T-cell (primary cell): ENCODE data around the gene PI4KB. TPM values are rescaled to one million over a fixed set of nuclear protein-coding genes. Genes with fewer than 3 reads are reported as not detected.
A peak's percentile ranks its signal among the peaks of the same experiment; 100 is the strongest.
"Not testable (repeated sequence)": the region's sequence is repeated elsewhere in the genome, so short reads cannot be mapped to it uniquely, and the experiment has no call there.

Experiments
- ATAC-seq, 4 experiments: fragments of 200-7000 bp in 3 of 4; fragments of 150-1000 bp in 1 of 4; cut with Tn5 transposase; replicated peaks in 1 of 4; 1 replicate in 3 of 4; 2 replicates in 1 of 4; pipeline ENCODE4 v1.10.0; 2021; ENCODE audit warnings: moderate library complexity in 3 of 4, mild to moderate bottlenecking in 2 of 4, moderate number of reproducible peaks in 1 of 4
- CTCF ChIA-PET, 2 donors: fragments of 300-600 bp; sonication (Branson Sonifier 250); formaldehyde crosslinking; loops; one replicate each; lab custom pipeline; 2022; ENCODE audit warnings: antibody characterized with exemption in 2 of 2; lab: Charles Lee
- POLR2A ChIA-PET, 2 donors: fragments of 300-600 bp; sonication (Branson Sonifier 250); formaldehyde crosslinking; loops; one replicate each; lab custom pipeline; 2022; ENCODE audit warnings: antibody characterized with exemption in 2 of 2; lab: Charles Lee
- DNase-seq, 35 experiments: peaks; one replicate each; pipeline versions ENCODE4 v3.0.0 to v3.0.0-alpha.2; 2013 to 2023
- H3K27ac ChIP-seq: one replicate; pipeline ENCODE4 v1.5.1; 2013; ENCODE audit warnings: low read length
- H3K27me3 ChIP-seq, 2 experiments: replicated peaks in 1 of 2; 1 replicate in 1 of 2; 2 replicates in 1 of 2; pipeline versions ENCODE4 v1.6.1 to v1.7.0; 2013; ENCODE audit warnings: low read length in 1 of 2, mixed read lengths in 1 of 2; ENCODE audit not compliant: control insufficient read depth in 2 of 2, insufficient read depth in 2 of 2; ENCODE audit errors: extremely low read depth in 1 of 2
- H3K36me3 ChIP-seq, 2 donors: 1 replicate in 1 of 2; 2 replicates in 1 of 2; pipeline versions ENCODE4 v1.6.1 to v1.7.0; 2013; ENCODE audit warnings: low read length in 1 of 2; ENCODE audit not compliant: control insufficient read depth in 2 of 2, insufficient read depth in 1 of 2; ENCODE audit errors: extremely low read depth in 1 of 2
- H3K4me1 ChIP-seq, 2 experiments: 1 replicate in 1 of 2; 2 replicates in 1 of 2; pipeline versions ENCODE4 v1.6.1 to v1.7.0; 2013; ENCODE audit warnings: low read length in 2 of 2, mixed read lengths in 1 of 2; ENCODE audit not compliant: insufficient read depth in 2 of 2, control insufficient read depth in 1 of 2; ENCODE audit errors: extremely low read depth in 1 of 2
- H3K4me3 ChIP-seq, 2 donors: 1 replicate in 1 of 2; 2 replicates in 1 of 2; pipeline versions ENCODE4 v1.5.1 to v1.7.0; 2013; ENCODE audit warnings: mild to moderate bottlenecking in 2 of 2, low read length in 1 of 2, moderate library complexity in 1 of 2; ENCODE audit not compliant: control insufficient read depth in 1 of 2; ENCODE audit errors: extremely low read depth in 1 of 2
- H3K9me3 ChIP-seq: 2 replicates; pipeline ENCODE4 v1.7.0; 2013
- H3K27ac Mint-ChIP-seq, 2 donors: one replicate each; pipeline ENCODE4 v1.8.0; 2020 to 2021; ENCODE audit warnings: mild to moderate bottlenecking in 2 of 2, mixed read lengths in 2 of 2
- H3K27me3 Mint-ChIP-seq, 2 donors: one replicate each; pipeline ENCODE4 v1.8.0; 2021 to 2022; ENCODE audit warnings: mixed read lengths in 2 of 2
- H3K36me3 Mint-ChIP-seq: one replicate; pipeline ENCODE4 v1.8.0; 2021; ENCODE audit warnings: mixed read lengths
- H3K4me1 Mint-ChIP-seq, 3 donors: one replicate each; pipeline ENCODE4 v1.8.0; 2020 to 2022; ENCODE audit warnings: mixed read lengths in 3 of 3, mild to moderate bottlenecking in 1 of 3
- H3K4me3 Mint-ChIP-seq, 3 donors: one replicate each; pipeline ENCODE4 v1.8.0; 2020 to 2022; ENCODE audit warnings: mild to moderate bottlenecking in 3 of 3, mixed read lengths in 3 of 3, moderate library complexity in 3 of 3
- H3K9me3 Mint-ChIP-seq, 3 donors: one replicate each; pipeline ENCODE4 v1.8.0; 2020 to 2022; ENCODE audit warnings: mixed read lengths in 3 of 3
- WGBS: methylation state at CpG from one replicate; pipeline ENCODE4 v1.1.5; 2013; ENCODE audit warnings: missing lambda C conversion rate; ENCODE audit not compliant: insufficient coverage; 5-methylcytosine and 5-hydroxymethylcytosine counted together
- total RNA-seq, 35 experiments: library from RNA in 6 of 35; stranded (reverse) in 6 of 35; fragments of 120-200 nt in 1 of 35; gene quantifications; one replicate each; pipeline versions ENCODE4 v1.2.1 to v1.2.4 and lab custom pipeline; 2013 to 2026

Gene PI4KB
- total RNA-seq, 5 donors from 2014 or later (not counting 1 experiment from before 2014, with no cell fraction given), result 64.9 to 96.9 (median 75.4) TPM

- H3K4me1 Mint-ChIP-seq, result no peaks in the 10 kb centered on the region
- no peak overlapping the region for H3K27ac ChIP-seq
- no peak overlapping the region for H3K4me3 Mint-ChIP-seq
- H3K27me3 Mint-ChIP-seq, result no peaks in the 10 kb centered on the region
- H3K9me3 Mint-ChIP-seq, result peaks cover 0 to 19% (median 0%) of the 10 kb centered on the region in 3 donors
- H3K36me3 ChIP-seq, result no peaks in the 10 kb centered on the region
- H3K36me3 Mint-ChIP-seq, result peaks cover 3% of the 10 kb centered on the region
- no peak overlapping the region for H3K27ac Mint-ChIP-seq
- POLR2A ChIA-PET, result no interaction called here
- no peaks in the 10 kb centered on the region for H3K9me3 ChIP-seq
- CTCF ChIA-PET, result no interaction called here
- peaks cover 0 to 14% of the 10 kb centered on the region in 2 experiments for H3K27me3 ChIP-seq
- DNase-seq, result no peak
- H3K4me1 ChIP-seq, result no peaks in the 10 kb centered on the region
- no peak overlapping the region for H3K4me3 ChIP-seq
- no peak for ATAC-seq
Observed at GRCh38 chr1:151361883-151362282, 34.7 kb upstream of the PI4KB start.

- H3K4me1 Mint-ChIP-seq, result no peaks in the 10 kb centered on the region
- ChIA-PET POLR2A (interaction anchor here in 1 of 2 donors (0.6 kb wide), 1 partner anchor 270 kb away, joined by 3 read pairs; no protein-coding TSS in a partner anchor), CTCF (interaction anchor here in 1 of 2 donors (0.8 kb wide), 1 partner anchor 28 kb away, joined by 3 read pairs; no protein-coding TSS in a partner anchor)
- H3K9me3 Mint-ChIP-seq, result peaks cover 0 to 1% (median 0%) of the 10 kb centered on the region in 3 donors
- H3K36me3 Mint-ChIP-seq, result no peaks in the 10 kb centered on the region
- ATAC-seq, result no peak
- no peak for DNase-seq
- Histone ChIP-seq H3K9me3 (no peaks in the 10 kb centered on the region), H3K36me3 (no peaks in the 10 kb centered on the region), H3K4me3 (no peak overlapping the region), H3K27me3 (no peaks in the 10 kb centered on the region), H3K4me1 (no peaks in the 10 kb centered on the region), H3K27ac (no peak overlapping the region)
- WGBS, result 80% methylated on average over 1 of the region's 2 CpGs
- H3K4me3 Mint-ChIP-seq, result no peak overlapping the region
- no peaks in the 10 kb centered on the region for H3K27me3 Mint-ChIP-seq
- H3K27ac Mint-ChIP-seq, result no peak overlapping the region
Observed at GRCh38 chr1:151356696-151357095, 29.5 kb upstream of the PI4KB start.

- peaks cover 8 to 11% (median 10%) of the 10 kb centered on the region in 3 donors for H3K4me1 Mint-ChIP-seq
- no peak overlapping the region for H3K27ac Mint-ChIP-seq
- H3K27me3 ChIP-seq, result no peaks in the 10 kb centered on the region
- no peak overlapping the region for H3K4me3 Mint-ChIP-seq
- no peak overlapping the region for H3K4me3 ChIP-seq
- CTCF ChIA-PET, result interaction anchor here in 1 of 2 donors (0.5 kb wide), 1 partner anchor 77 kb away, joined by 3 read pairs; no protein-coding TSS in a partner anchor
- no peaks in the 10 kb centered on the region for H3K9me3 ChIP-seq
- WGBS, result 96% methylated on average over 2 of the region's 6 CpGs
- no peaks in the 10 kb centered on the region for H3K27me3 Mint-ChIP-seq
- no peaks in the 10 kb centered on the region for H3K36me3 ChIP-seq
- ATAC-seq (no peak), DNase-seq (no peak)
- no peak overlapping the region for H3K27ac ChIP-seq
- H3K9me3 Mint-ChIP-seq, result no peaks in the 10 kb centered on the region
- peaks cover 7 to 8% of the 10 kb centered on the region in 2 experiments for H3K4me1 ChIP-seq
- no peaks in the 10 kb centered on the region for H3K36me3 Mint-ChIP-seq
- POLR2A ChIA-PET, result interaction anchor here (0.5 to 0.6 kb wide), 4 partner anchors 8 to 163 kb away, joined by 3 to 12 read pairs (median 6); no protein-coding TSS in a partner anchor
Observed at GRCh38 chr1:151352021-151352718, 25.0 kb upstream of the PI4KB start.

- H3K4me3 Mint-ChIP-seq, H3K27me3 Mint-ChIP-seq, ATAC-seq, DNase-seq, H3K9me3 ChIP-seq, H3K9me3 Mint-ChIP-seq, H3K36me3 Mint-ChIP-seq, H3K36me3 ChIP-seq, H3K27ac Mint-ChIP-seq, H3K27ac ChIP-seq, H3K27me3 ChIP-seq, H3K4me3 ChIP-seq: not testable (repeated sequence)
- WGBS, result no CpG with 5 or more reads among the region's 9 CpGs
- POLR2A ChIA-PET, result interaction anchor here (0.5 to 0.6 kb wide), 2 partner anchors 46 to 58 kb away, joined by 4 to 5 read pairs; no protein-coding TSS in a partner anchor
- H3K4me1 ChIP-seq, result peaks cover 10 to 20% of the 10 kb centered on the region in 2 experiments
- peaks cover 25 to 27% (median 26%) of the 10 kb centered on the region in 3 donors for H3K4me1 Mint-ChIP-seq
- CTCF ChIA-PET, result interaction anchor here (0.6 to 1.1 kb wide), 3 partner anchors 9 to 342 kb away, joined by 4 to 8 read pairs (median 4); no protein-coding TSS in a partner anchor
Observed at GRCh38 chr1:151350323-151350722, 23.1 kb upstream of the PI4KB start.

GRCh38 chr1:151347523-151348246, 20.5 kb upstream of the PI4KB start:
- DNase-seq, result no peak

More at GRCh38 chr1:151347523-151348246, 20.5 kb upstream of the PI4KB start:
- Histone ChIP-seq H3K4me3 (peak overlapping the region; percentile 72 to 77), H3K4me1 (peaks cover 10 to 25% of the 10 kb centered on the region in 2 experiments), H3K27me3 (no peaks in the 10 kb centered on the region), H3K27ac (peak overlapping the region; percentile 99), H3K9me3 (no peaks in the 10 kb centered on the region), H3K36me3 (peaks cover 8 to 28% of the 10 kb centered on the region in 2 donors)
- Mint-ChIP-seq H3K27ac (peak overlapping the region; percentile 98 to 100), H3K36me3 (peaks cover 24% of the 10 kb centered on the region), H3K4me1 (peaks cover 25 to 46% (median 36%) of the 10 kb centered on the region in 3 donors), H3K9me3 (no peaks in the 10 kb centered on the region), H3K4me3 (peak overlapping the region; percentile 95 to 98 (median 96)), H3K27me3 (no peaks in the 10 kb centered on the region)
- WGBS, result 40% methylated on average over 1 of the region's 12 CpGs
- ChIA-PET CTCF (interaction anchor here (0.7 to 1.2 kb wide), 5 partner anchors 9 to 243 kb away, joined by 3 to 11 read pairs (median 3); partner anchors contain the start of gene PI4KB (in 1 of the 2)), POLR2A (interaction anchor here (0.6 to 0.7 kb wide), 4 partner anchors 9 to 50 kb away, joined by 3 to 6 read pairs (median 3); no protein-coding TSS in a partner anchor)
- peak in 1 of 4 experiments; percentile 4 for ATAC-seq
